Stomach (tissue), 9 donors: Measurements from ENCODE around the gene RASSF5. TPM values are rescaled to one million over a fixed set of nuclear protein-coding genes. Genes with fewer than 3 reads are reported as not detected.

Source experiments
- DNase-seq, 2 donors: peaks; one replicate each; pipeline versions ENCODE4 v3.0.0 to v3.0.0-alpha.2; 2013 to 2019
- H3K27ac ChIP-seq, 5 donors: fragments of 200-600 bp in 4 of 5; sonication (generic) in 4 of 5; one replicate each; pipeline ENCODE4 v1.5.1; 2013 to 2019; ENCODE audit warnings: mild to moderate bottlenecking in 1 of 5, moderate library complexity in 1 of 5
- H3K27me3 ChIP-seq, 3 donors: fragments of 200-600 bp; sonication (generic); one replicate each; pipeline ENCODE4 v1.5.1; 2017 to 2019; ENCODE audit warnings: mixed run types in 1 of 3
- H3K36me3 ChIP-seq, 4 donors: fragments of 200-600 bp; sonication (generic); 1 replicate in 3 of 4; 2 replicates in 1 of 4; pipeline ENCODE4 v1.5.1; 2016 to 2019
- H3K4me1 ChIP-seq, 4 donors: fragments of 200-600 bp; sonication (generic); one replicate each; pipeline ENCODE4 v1.5.1; 2016 to 2019
- H3K4me3 ChIP-seq, 4 donors: fragments of 200-600 bp; sonication (generic) in 3 of 4; one replicate each; pipeline ENCODE4 v1.5.1; 2016 to 2019; ENCODE audit warnings: mild to moderate bottlenecking in 1 of 4
- H3K9me3 ChIP-seq, 4 donors: fragments of 200-600 bp; sonication (generic); one replicate each; pipeline ENCODE4 v1.5.1; 2016 to 2019
- EP300 ChIP-seq: sonication (generic); formaldehyde crosslinking; IDR thresholded peaks from one replicate; pipeline ENCODE4 v1.6.1; 2017; ENCODE audit warnings: antibody characterized with exemption
- POLR2A ChIP-seq, 4 donors: fragments of 450-650 bp; IDR thresholded peaks; one replicate each; pipeline ENCODE4 v1.6.1; 2016; ENCODE audit warnings: antibody characterized with exemption in 4 of 4, control low read depth in 2 of 4, mild to moderate bottlenecking in 1 of 4, moderate library complexity in 1 of 4
- POLR2AphosphoS5 ChIP-seq, 3 donors: sonication (generic); formaldehyde crosslinking; IDR thresholded peaks; one replicate each; pipeline ENCODE4 v1.6.1; 2016; ENCODE audit warnings: antibody characterized with exemption in 3 of 3
- WGBS, 5 donors: extraction: QIAGEN DNeasy Blood & Tissue Kit in 3 of 5; methylation state at CpG; one replicate each; pipeline versions ENCODE4 v1.1.5 to v1.1.7; 2013 to 2018; 5-methylcytosine and 5-hydroxymethylcytosine counted together
- intact Hi-C: fragments of 100-400 bp; cut with DNase I; formaldehyde crosslinking; loops from one replicate; pipeline ENCODE4 v1.15.1; 2023; ENCODE audit warnings: low total_unique reads
- polyA plus RNA-seq, 3 donors: library from polyadenylated mRNA; stranded (reverse); fragments of 200-250 nt; gene quantifications; one replicate each; pipeline ENCODE4 v1.2.3, GENCODE V29; 2013
- total RNA-seq, 5 donors: library from RNA; depleted of rRNA; stranded (reverse); fragments of >200 nt; gene quantifications; one replicate each; pipeline versions ENCODE4 v1.1.0 to v1.2.3, GENCODE V29; 2014 to 2016
- TF ChIP-seq, protein P1 (sequence below), 7 experiments: fragments of 450-650 bp in 4 of 7; fragments of 200-600 bp in 3 of 7; sonication (generic) in 3 of 7; IDR thresholded peaks; one replicate each; pipeline ENCODE4 v1.5.1; 2016 to 2019; ENCODE audit warnings: antibody characterized with exemption in 7 of 7, control low read depth in 2 of 7, mild to moderate bottlenecking in 1 of 7
- donor health status: healthy with polysubstance abuse.
- donor health status: Bipolar disorder and iron deficiency.
- donor health status: healthy.

RASSF5 gene
- total and polyA plus RNA-seq, 8 donors: 2.2 to 44.5 (median 7.5) TPM

GRCh38 chr1:206508130-206508889 is 979 bp downstream of the RASSF5 start:
- Histone ChIP-seq H3K4me1 (peaks cover 53 to 91% (median 78%) of the 10 kb centered on the region in 4 donors), H3K27me3 (peaks cover 0 to 30% (median 9%) of the 10 kb centered on the region in 3 donors), H3K36me3 (no peaks in the 10 kb centered on the region), H3K27ac (peak overlapping the region; percentile 76 to 85 (median 83)), H3K4me3 (peak overlapping the region; percentile 67 to 84 (median 83)), H3K9me3 (no peaks in the 10 kb centered on the region)
- DNase-seq: peak in 1 of 2 donors; percentile 33
- TF ChIP-seq EP300: no peak
- TF ChIP-seq POLR2AphosphoS5 (IDR thresholded peaks at IDR 0.05): no peak
- TF ChIP-seq POLR2A (IDR thresholded peaks at IDR 0.05): no peak
- TF ChIP-seq, protein P1, sequence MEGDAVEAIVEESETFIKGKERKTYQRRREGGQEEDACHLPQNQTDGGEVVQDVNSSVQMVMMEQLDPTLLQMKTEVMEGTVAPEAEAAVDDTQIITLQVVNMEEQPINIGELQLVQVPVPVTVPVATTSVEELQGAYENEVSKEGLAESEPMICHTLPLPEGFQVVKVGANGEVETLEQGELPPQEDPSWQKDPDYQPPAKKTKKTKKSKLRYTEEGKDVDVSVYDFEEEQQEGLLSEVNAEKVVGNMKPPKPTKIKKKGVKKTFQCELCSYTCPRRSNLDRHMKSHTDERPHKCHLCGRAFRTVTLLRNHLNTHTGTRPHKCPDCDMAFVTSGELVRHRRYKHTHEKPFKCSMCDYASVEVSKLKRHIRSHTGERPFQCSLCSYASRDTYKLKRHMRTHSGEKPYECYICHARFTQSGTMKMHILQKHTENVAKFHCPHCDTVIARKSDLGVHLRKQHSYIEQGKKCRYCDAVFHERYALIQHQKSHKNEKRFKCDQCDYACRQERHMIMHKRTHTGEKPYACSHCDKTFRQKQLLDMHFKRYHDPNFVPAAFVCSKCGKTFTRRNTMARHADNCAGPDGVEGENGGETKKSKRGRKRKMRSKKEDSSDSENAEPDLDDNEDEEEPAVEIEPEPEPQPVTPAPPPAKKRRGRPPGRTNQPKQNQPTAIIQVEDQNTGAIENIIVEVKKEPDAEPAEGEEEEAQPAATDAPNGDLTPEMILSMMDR (IDR thresholded peaks at IDR 0.05): no peak
- 14 to 36% (median 24%) methylated on average over 10 to 15 of the region's 15 CpGs for WGBS, 5 donors
- intact Hi-C loops: no loop called here

DNA sequence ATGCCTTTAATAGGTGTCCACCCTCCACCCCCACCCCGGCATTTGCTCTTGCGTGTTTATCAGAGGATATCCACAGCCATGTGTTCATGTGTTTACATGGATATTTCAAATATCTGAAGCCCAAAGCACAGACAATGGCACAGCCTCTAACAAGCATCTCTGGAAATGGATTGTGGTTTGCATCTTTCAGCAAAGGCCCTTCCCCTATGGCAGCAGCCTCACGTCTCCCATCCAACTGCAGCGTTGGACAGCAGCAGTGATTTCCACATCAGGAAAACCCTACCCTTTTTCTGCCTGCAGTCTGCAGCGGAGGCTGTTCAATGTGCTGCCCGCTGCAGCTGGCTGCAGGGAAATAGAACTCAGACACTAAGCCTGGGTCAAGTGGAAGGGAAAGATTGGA is 1.6 kb downstream of the RASSF5 start:
- intact Hi-C loops: no loop called here
- peaks cover 53 to 91% (median 79%) of the 10 kb centered on the region in 4 donors for H3K4me1 ChIP-seq
- H3K4me3 ChIP-seq: peak overlapping the region; percentile 67 to 84 (median 83)
- H3K27me3 ChIP-seq: peaks cover 0 to 30% (median 9%) of the 10 kb centered on the region in 3 donors
- peak; percentile 48 to 69 for DNase-seq
- H3K9me3 ChIP-seq: no peaks in the 10 kb centered on the region
- H3K36me3 ChIP-seq: no peaks in the 10 kb centered on the region
- peak overlapping the region; percentile 76 to 85 (median 83) for H3K27ac ChIP-seq
- WGBS, 5 donors: 8 to 28% (median 11%) methylated on average over 6 of the region's 6 CpGs
- TF ChIP-seq POLR2AphosphoS5 (IDR thresholded peaks at IDR 0.05) (peak in 2 of 3 donors; percentile 12 to 35), EP300 (no peak)

- Histone ChIP-seq H3K9me3 (no peaks in the 10 kb centered on the region), H3K4me1 (peaks cover 61 to 91% (median 79%) of the 10 kb centered on the region in 4 donors), H3K36me3 (no peaks in the 10 kb centered on the region), H3K27ac (peak overlapping the region in 2 of 5 donors; percentile 83 to 85), H3K4me3 (peak overlapping the region; percentile 67 to 84 (median 83)), H3K27me3 (peaks cover 0 to 30% (median 9%) of the 10 kb centered on the region in 3 donors)
- no peak for TF ChIP-seq POLR2AphosphoS5 (IDR thresholded peaks at IDR 0.05)
- TF ChIP-seq POLR2A (IDR thresholded peaks at IDR 0.05): no peak
- no peak for TF ChIP-seq EP300
- TF ChIP-seq, protein P1 (IDR thresholded peaks at IDR 0.05): no peak
- WGBS, 5 donors: 38 to 64% (median 61%) methylated on average over 12 of the region's 12 CpGs
- no peak for DNase-seq
- intact Hi-C loops: no loop called here
These were observed 2.4 kb downstream of the RASSF5 start for GRCh38 chr1:206509612-206510257.

DNA sequence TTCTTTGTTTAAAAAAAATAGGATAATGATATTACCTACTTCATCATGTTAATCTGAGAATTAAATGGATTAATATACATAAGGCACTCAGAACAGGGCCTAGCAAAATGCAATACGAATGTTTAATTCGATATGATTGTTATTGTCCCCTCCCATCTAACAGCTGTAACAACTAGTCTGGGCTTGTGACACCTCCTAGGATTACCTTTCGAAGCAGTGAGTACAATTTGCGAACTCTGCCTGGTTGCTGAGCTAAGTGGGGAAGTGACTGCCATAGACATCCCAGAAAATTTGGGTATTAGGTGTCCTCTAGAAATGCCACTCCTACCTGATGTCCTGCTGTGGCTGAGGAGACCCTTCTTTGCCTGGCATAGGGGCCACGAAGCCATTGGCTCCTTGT is 3.0 kb downstream of the RASSF5 start:
- Histone ChIP-seq H3K4me3 (peak overlapping the region in 1 of 4 donors; percentile 84), H3K36me3 (no peaks in the 10 kb centered on the region), H3K27ac (peak overlapping the region in 4 of 5 donors; percentile 16 to 83 (median 74)), H3K4me1 (peaks cover 61 to 96% (median 77%) of the 10 kb centered on the region in 4 donors), H3K27me3 (peaks cover 0 to 30% (median 9%) of the 10 kb centered on the region in 3 donors), H3K9me3 (no peaks in the 10 kb centered on the region)
- intact Hi-C loops: no loop called here
- no peak for DNase-seq
- WGBS, 5 donors: 75 to 91% (median 86%) methylated on average over 5 of the region's 5 CpGs
- TF ChIP-seq EP300: no peak
- TF ChIP-seq, protein P1 (IDR thresholded peaks at IDR 0.05): no peak
- no peak for TF ChIP-seq POLR2AphosphoS5 (IDR thresholded peaks at IDR 0.05)
- TF ChIP-seq POLR2A (IDR thresholded peaks at IDR 0.05): no peak
